SU-DHL-6 (cell line): Measurements from ENCODE around the gene DLG2.
"Not testable (repeated sequence)": the region's sequence is repeated elsewhere in the genome, so short reads cannot be mapped to it uniquely, and the experiment has no call there.

Experiments
- H2AFZ ChIP-seq: fragments of 200-600 bp; sonication (generic); 2 replicates; pipeline ENCODE4 v1.6.1; 2014; ENCODE audit warnings: low read depth, mild to moderate bottlenecking, moderate library complexity, mixed read lengths, antibody characterized with exemption, low read length; ENCODE audit not compliant: severe bottlenecking
- H3F3A ChIP-seq: fragments of 200-600 bp; shearing (Covaris generic); 2 replicates; pipeline ENCODE4 v1.6.0; 2016; ENCODE audit warnings: antibody characterized with exemption, mild to moderate bottlenecking; ENCODE audit not compliant: insufficient read depth
- H3K27ac ChIP-seq: fragments of 200-600 bp; sonication (generic); 2 replicates; pipeline ENCODE4 v1.5.1; 2016; ENCODE audit warnings: low read depth, mild to moderate bottlenecking, low read length, moderate library complexity, mixed read lengths
- H3K27me3 ChIP-seq: fragments of 200-600 bp; sonication (generic), shearing (Covaris generic); 2 replicates; pipeline ENCODE4 v1.6.0; 2014; ENCODE audit warnings: mild to moderate bottlenecking, low read length
- H3K36me3 ChIP-seq: fragments of 200-600 bp; sonication (generic); 2 replicates; pipeline ENCODE4 v1.6.1; 2014; ENCODE audit warnings: mild to moderate bottlenecking, low read length, mixed read lengths
- H3K4me2 ChIP-seq: fragments of 300-600, 200-600 bp; shearing (Covaris generic), sonication (generic); 2 replicates; pipeline ENCODE4 v1.6.0; 2014; ENCODE audit warnings: low read length, low read depth, mild to moderate bottlenecking; ENCODE audit not compliant: poor library complexity, severe bottlenecking
- H3K4me3 ChIP-seq: fragments of 200-600 bp; sonication (generic); 2 replicates; pipeline ENCODE4 v1.5.1; 2014; ENCODE audit warnings: antibody characterized with exemption, low read length, mild to moderate bottlenecking, mixed read lengths; ENCODE audit not compliant: insufficient read depth, poor library complexity, severe bottlenecking
- H3K79me2 ChIP-seq: fragments of 200-600 bp; sonication (generic); 2 replicates; pipeline ENCODE4 v1.6.1; 2014; ENCODE audit warnings: mild to moderate bottlenecking, low read length, moderate library complexity; ENCODE audit not compliant: insufficient read depth
- H3K9ac ChIP-seq: fragments of 200-600 bp; sonication (generic); 2 replicates; pipeline ENCODE4 v1.7.0; 2014; ENCODE audit warnings: mild to moderate bottlenecking, low read length
- H3K9me2 ChIP-seq: fragments of 200-600 bp; sonication (generic); replicated peaks from 2 replicates; pipeline ENCODE4 v1.6.1; 2014; ENCODE audit warnings: low read length; ENCODE audit not compliant: insufficient read depth
- H3K9me3 ChIP-seq: fragments of 200-600 bp; sonication (generic); 2 replicates; pipeline ENCODE4 v1.6.1; 2014; ENCODE audit warnings: low read length, mixed read lengths; ENCODE audit not compliant: insufficient read depth
- H4K20me1 ChIP-seq: fragments of 200-600 bp; sonication (generic); 2 replicates; pipeline ENCODE4 v1.6.1; 2014; ENCODE audit warnings: low read depth, mild to moderate bottlenecking, antibody characterized with exemption, low read length, moderate library complexity, mixed read lengths
- EZH2phosphoT487 ChIP-seq: fragments of 200-600 bp; sonication (generic), shearing (Covaris generic); conservative IDR thresholded peaks from 2 replicates; pipeline ENCODE4 v1.6.1; 2018; ENCODE audit warnings: mild to moderate bottlenecking, antibody characterized with exemption, low read length, moderate library complexity, mixed read lengths
- TF ChIP-seq, protein P1 (sequence below): fragments of 200-600 bp; sonication (generic); IDR thresholded peaks from one replicate; pipeline ENCODE4 v1.5.1; 2017; ENCODE audit warnings: antibody characterized with exemption, mild to moderate bottlenecking, low read length, moderate library complexity; ENCODE audit not compliant: insufficient read depth, poor library complexity, severe bottlenecking

DLG2 gene

DNA sequence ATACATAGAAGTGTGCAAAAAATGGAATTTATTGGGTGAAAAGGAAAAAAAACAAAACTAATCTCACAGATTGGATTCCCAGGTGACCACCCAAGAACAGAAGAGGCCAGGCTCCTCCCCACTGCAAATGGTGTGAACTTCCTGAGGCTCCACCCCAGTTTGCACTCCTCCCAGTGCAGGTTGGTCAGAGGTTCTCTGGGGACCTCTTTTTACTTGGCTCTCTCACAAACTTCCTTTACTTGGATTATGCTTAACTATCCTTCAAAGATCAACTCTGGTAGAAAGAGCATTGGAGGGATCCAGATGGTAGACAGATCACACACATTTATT is 2202.0 kb downstream of the DLG2 start:
- Histone ChIP-seq H4K20me1 (no peaks in the 10 kb centered on the region), H3K27ac (no peak overlapping the region), H3F3A (no peaks in the 10 kb centered on the region), H3K4me3 (no peak overlapping the region), H3K9me2 (no peaks in the 10 kb centered on the region), H3K4me2 (no peak overlapping the region), H3K9me3 (no peaks in the 10 kb centered on the region), H3K9ac (no peak overlapping the region), H3K79me2 (no peaks in the 10 kb centered on the region), H3K27me3 (0 out of 2 replicates have a peak, but pooled peaks cover 3% of the 10 kb centered on the region), H2AFZ (no peak overlapping the region), H3K36me3 (no peaks in the 10 kb centered on the region)
- no peak for TF ChIP-seq EZH2phosphoT487
- TF ChIP-seq, protein P1, sequence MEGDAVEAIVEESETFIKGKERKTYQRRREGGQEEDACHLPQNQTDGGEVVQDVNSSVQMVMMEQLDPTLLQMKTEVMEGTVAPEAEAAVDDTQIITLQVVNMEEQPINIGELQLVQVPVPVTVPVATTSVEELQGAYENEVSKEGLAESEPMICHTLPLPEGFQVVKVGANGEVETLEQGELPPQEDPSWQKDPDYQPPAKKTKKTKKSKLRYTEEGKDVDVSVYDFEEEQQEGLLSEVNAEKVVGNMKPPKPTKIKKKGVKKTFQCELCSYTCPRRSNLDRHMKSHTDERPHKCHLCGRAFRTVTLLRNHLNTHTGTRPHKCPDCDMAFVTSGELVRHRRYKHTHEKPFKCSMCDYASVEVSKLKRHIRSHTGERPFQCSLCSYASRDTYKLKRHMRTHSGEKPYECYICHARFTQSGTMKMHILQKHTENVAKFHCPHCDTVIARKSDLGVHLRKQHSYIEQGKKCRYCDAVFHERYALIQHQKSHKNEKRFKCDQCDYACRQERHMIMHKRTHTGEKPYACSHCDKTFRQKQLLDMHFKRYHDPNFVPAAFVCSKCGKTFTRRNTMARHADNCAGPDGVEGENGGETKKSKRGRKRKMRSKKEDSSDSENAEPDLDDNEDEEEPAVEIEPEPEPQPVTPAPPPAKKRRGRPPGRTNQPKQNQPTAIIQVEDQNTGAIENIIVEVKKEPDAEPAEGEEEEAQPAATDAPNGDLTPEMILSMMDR = no peak

DNA sequence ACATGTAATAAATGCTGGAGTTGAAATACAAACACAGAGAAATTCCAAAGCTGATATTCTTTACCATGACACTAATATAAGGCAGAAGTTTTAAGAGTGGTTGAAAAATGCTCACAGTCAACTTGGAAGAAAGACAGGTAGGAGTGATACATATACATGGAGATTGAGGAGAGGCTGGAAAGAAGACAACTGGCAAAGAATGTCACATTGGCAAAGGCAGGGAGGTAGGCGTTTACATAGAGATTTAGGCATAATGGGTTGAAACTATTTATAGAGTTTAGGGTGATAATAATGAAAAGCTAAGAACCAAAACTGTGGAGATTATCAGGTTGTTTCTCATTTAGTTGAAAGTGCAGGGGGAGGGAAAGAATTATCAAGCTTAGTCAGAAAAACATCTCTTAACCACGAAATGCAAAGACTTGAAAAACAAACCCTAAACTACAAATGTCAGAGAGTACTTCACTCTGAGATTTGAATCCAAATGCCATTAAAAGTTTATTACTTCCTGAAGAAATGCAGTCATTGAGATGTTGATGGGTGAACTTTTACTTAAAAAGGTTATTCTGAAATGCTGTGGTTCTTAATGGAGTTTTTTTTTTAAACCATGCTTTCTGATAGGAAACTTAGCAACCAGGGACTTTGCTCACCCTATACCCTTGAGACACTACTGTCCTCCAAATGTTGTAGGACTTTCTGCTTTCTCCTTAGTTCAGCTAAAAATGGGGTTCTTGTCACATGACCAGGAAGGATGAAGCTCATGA is 2202.6 kb downstream of the DLG2 start:
- Histone ChIP-seq H3K9me2 (no peaks in the 10 kb centered on the region), H3F3A (no peaks in the 10 kb centered on the region), H3K27me3 (0 out of 2 replicates have a peak, but pooled peaks cover 3% of the 10 kb centered on the region), H3K36me3 (no peaks in the 10 kb centered on the region), H3K9ac (no peak overlapping the region), H4K20me1 (no peaks in the 10 kb centered on the region), H3K4me2 (no peak overlapping the region), H3K79me2 (no peaks in the 10 kb centered on the region), H3K9me3 (no peaks in the 10 kb centered on the region), H2AFZ (no peak overlapping the region), H3K27ac (no peak overlapping the region), H3K4me3 (no peak overlapping the region)
- no peak for TF ChIP-seq EZH2phosphoT487
- TF ChIP-seq, protein P1 = no peak

GRCh38 chr11:83422641-83423040 is 2204.5 kb downstream of the DLG2 start:
- not testable (repeated sequence) for H3K4me3 ChIP-seq, H3K36me3 ChIP-seq, H3K9ac ChIP-seq, H3K9me3 ChIP-seq, H4K20me1 ChIP-seq, H3K9me2 ChIP-seq, H3K27ac ChIP-seq, H2AFZ ChIP-seq, H3K27me3 ChIP-seq, H3F3A ChIP-seq, H3K4me2 ChIP-seq, H3K79me2 ChIP-seq

- H3K4me3 ChIP-seq = no peak overlapping the region
- H3K9me3 ChIP-seq = no peaks in the 10 kb centered on the region
- H2AFZ ChIP-seq = no peak overlapping the region
- no peak overlapping the region for H3K4me2 ChIP-seq
- H3F3A ChIP-seq = no peaks in the 10 kb centered on the region
- no peaks in the 10 kb centered on the region for H3K9me2 ChIP-seq
- H3K36me3 ChIP-seq = no peaks in the 10 kb centered on the region
- H3K27ac ChIP-seq = no peak overlapping the region
- no peaks in the 10 kb centered on the region for H3K79me2 ChIP-seq
- H3K27me3 ChIP-seq = no peaks in the 10 kb centered on the region
- H3K9ac ChIP-seq = no peak overlapping the region
- H4K20me1 ChIP-seq = no peaks in the 10 kb centered on the region
- TF ChIP-seq, protein P1 = no peak
- no peak for TF ChIP-seq EZH2phosphoT487
These were observed 2216.3 kb downstream of the DLG2 start for GRCh38 chr11:83410605-83411565.
